Psoas muscle (tissue), 8 donors: ENCODE data around the gene TPST2. TPM values are rescaled to one million over a fixed set of nuclear protein-coding genes. Genes with fewer than 3 reads are reported as not detected.
A peak's percentile ranks its signal among the peaks of the same experiment; 100 is the strongest.

Experiments used
- ATAC-seq, 4 donors: fragments of 200-7000 bp; cut with Tn5 transposase; one replicate each; pipeline ENCODE4 v1.9.1; 2020; ENCODE audit warnings: moderate library complexity in 3 of 4, mild to moderate bottlenecking in 2 of 4
- DNase-seq, 2 donors: peaks; one replicate each; pipeline ENCODE4 v3.0.0-alpha.2; 2020
- H3K27ac ChIP-seq: fragments of 200-600 bp; one replicate; pipeline ENCODE4 v1.8.0; 2022
- H3K27me3 ChIP-seq, 3 donors: fragments of 200-600 bp in 1 of 3; one replicate each; pipeline versions ENCODE4 v1.6.1 to v1.8.0; 2013 to 2022; ENCODE audit warnings: low read length in 2 of 3, mild to moderate bottlenecking in 2 of 3, moderate library complexity in 1 of 3; ENCODE audit not compliant: insufficient read depth in 3 of 3
- H3K36me3 ChIP-seq, 2 donors: fragments of 200-600 bp in 1 of 2; one replicate each; pipeline versions ENCODE4 v1.6.1 to v1.8.0; 2013 to 2022; ENCODE audit warnings: low read depth in 1 of 2, mild to moderate bottlenecking in 1 of 2, moderate library complexity in 1 of 2; ENCODE audit not compliant: insufficient read depth in 1 of 2
- H3K4me1 ChIP-seq: fragments of 200-600 bp; one replicate; pipeline ENCODE4 v1.8.0; 2022
- H3K4me3 ChIP-seq: fragments of 200-600 bp; one replicate; pipeline ENCODE4 v1.8.0; 2022; ENCODE audit warnings: mild to moderate bottlenecking
- H3K9me3 ChIP-seq: fragments of 200-600 bp; one replicate; pipeline ENCODE4 v1.8.0; 2022
- WGBS, 3 donors: extraction: QIAGEN DNeasy Blood & Tissue Kit; methylation state at CpG; one replicate each; pipeline versions ENCODE4 v1.1.6 to v1.1.7; 2013; 5-methylcytosine and 5-hydroxymethylcytosine counted together
- intact Hi-C, 2 donors: fragments of 100-400 bp; cut with DNase I; formaldehyde crosslinking; loops; one replicate each; pipeline versions ENCODE4 v1.11.0 to v1.14.2; 2022
- polyA plus RNA-seq, 3 donors: library from polyadenylated mRNA; stranded (reverse); fragments of 200-250 nt; gene quantifications; one replicate each; pipeline ENCODE4 v1.2.3, GENCODE V29; 2013
- total RNA-seq, 4 donors: library from RNA; stranded (reverse); fragmentation: NEBNext Ultra II Directional in 2 of 4; extraction: Animal tissue kit (Norgen Biotek cat#: 25700) in 2 of 4; gene quantifications; one replicate each; pipeline versions ENCODE4 v1.2.1 to v1.2.4, GENCODE V29; 2021 to 2023
- TF ChIP-seq, protein P1 (sequence below): fragments of 200-600 bp; IDR thresholded peaks from one replicate; pipeline ENCODE4 v1.8.0; 2022; ENCODE audit warnings: antibody characterized with exemption
- donor health status: healthy with polysubstance abuse.
- donor health status: DM: no; HTN: no; CAD: no; lungs with moderate emphysema.
- donor health status: Bipolar disorder and iron deficiency.
- donor health status: healthy.
- donor health status: DM: yes; HTN: yes; CAD: no.
- donor health status: DM: no; HTN: no; CAD: no.
- donor health status: DM: no; HTN: no; CAD: no.
- donor health status: DM: yes; HTN: yes; CAD: no.

The TPST2 gene
- total and polyA plus RNA-seq, 7 donors, result 22.1 to 76.4 (median 32.9) TPM

GRCh38 chr22:26570115-26570514 is 19.8 kb downstream of the TPST2 start:
- intact Hi-C loops, result no loop called here
- Histone ChIP-seq H3K4me1 (peaks cover 36% of the 10 kb centered on the region), H3K27me3 (no peaks in the 10 kb centered on the region), H3K4me3 (no peak overlapping the region), H3K36me3 (peaks cover 0 to 2% of the 10 kb centered on the region in 2 donors), H3K27ac (peak overlapping the region; percentile 58), H3K9me3 (no peaks in the 10 kb centered on the region)
- DNase-seq, result no peak
- no peak for ATAC-seq
- 46 to 57% (median 47%) methylated on average over 10 of the region's 10 CpGs for WGBS, 3 donors
- TF ChIP-seq, protein P1, sequence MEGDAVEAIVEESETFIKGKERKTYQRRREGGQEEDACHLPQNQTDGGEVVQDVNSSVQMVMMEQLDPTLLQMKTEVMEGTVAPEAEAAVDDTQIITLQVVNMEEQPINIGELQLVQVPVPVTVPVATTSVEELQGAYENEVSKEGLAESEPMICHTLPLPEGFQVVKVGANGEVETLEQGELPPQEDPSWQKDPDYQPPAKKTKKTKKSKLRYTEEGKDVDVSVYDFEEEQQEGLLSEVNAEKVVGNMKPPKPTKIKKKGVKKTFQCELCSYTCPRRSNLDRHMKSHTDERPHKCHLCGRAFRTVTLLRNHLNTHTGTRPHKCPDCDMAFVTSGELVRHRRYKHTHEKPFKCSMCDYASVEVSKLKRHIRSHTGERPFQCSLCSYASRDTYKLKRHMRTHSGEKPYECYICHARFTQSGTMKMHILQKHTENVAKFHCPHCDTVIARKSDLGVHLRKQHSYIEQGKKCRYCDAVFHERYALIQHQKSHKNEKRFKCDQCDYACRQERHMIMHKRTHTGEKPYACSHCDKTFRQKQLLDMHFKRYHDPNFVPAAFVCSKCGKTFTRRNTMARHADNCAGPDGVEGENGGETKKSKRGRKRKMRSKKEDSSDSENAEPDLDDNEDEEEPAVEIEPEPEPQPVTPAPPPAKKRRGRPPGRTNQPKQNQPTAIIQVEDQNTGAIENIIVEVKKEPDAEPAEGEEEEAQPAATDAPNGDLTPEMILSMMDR, result no peak

GRCh38 chr22:26568207-26568706 is 21.7 kb downstream of the TPST2 start:
- ATAC-seq, result peak; percentile 77 to 94 (median 90)
- peaks cover 24% of the 10 kb centered on the region for H3K4me1 ChIP-seq
- TF ChIP-seq, protein P1, result no peak
- peaks cover 0 to 12% of the 10 kb centered on the region in 2 donors for H3K36me3 ChIP-seq
- H3K9me3 ChIP-seq, result no peaks in the 10 kb centered on the region
- peak overlapping the region; percentile 88 for H3K27ac ChIP-seq
- no peak for DNase-seq
- peak overlapping the region; percentile 42 for H3K4me3 ChIP-seq
- WGBS, 3 donors, result 29 to 47% (median 29%) methylated on average over 11 of the region's 11 CpGs
- intact Hi-C loops, result no loop called here
- H3K27me3 ChIP-seq, result no peaks in the 10 kb centered on the region

DNA sequence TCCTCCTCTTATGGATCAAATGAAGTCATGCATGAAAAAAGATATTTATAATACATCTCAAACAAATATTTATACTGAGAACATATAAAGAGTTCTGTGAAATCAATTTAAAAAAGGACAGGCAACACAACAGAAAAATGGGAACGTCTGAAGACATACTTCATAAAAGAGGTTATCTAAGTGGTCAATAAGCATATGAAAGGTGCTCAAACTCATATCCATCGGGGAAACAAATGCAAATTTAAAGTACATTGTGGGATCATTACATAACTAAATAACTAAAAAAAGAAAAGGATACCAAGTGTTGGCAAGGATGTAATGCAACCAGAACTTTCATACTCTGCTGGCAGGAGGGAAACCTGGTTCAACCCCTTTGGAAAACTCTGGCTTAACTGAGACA is 22.3 kb downstream of the TPST2 start:
- ATAC-seq (peak in 1 of 4 donors; percentile 19), DNase-seq (no peak)
- peaks cover 0 to 12% of the 10 kb centered on the region in 2 donors for H3K36me3 ChIP-seq
- peak overlapping the region; percentile 42 for H3K4me3 ChIP-seq
- no peaks in the 10 kb centered on the region for H3K27me3 ChIP-seq
- TF ChIP-seq, protein P1, result no peak
- 33 to 67% (median 34%) methylated on average over 2 of the region's 2 CpGs for WGBS, 3 donors
- peaks cover 20% of the 10 kb centered on the region for H3K4me1 ChIP-seq
- H3K27ac ChIP-seq, result peak overlapping the region; percentile 88
- intact Hi-C loops, result no loop called here
- no peaks in the 10 kb centered on the region for H3K9me3 ChIP-seq

GRCh38 chr22:26566994-26567393 is 22.9 kb downstream of the TPST2 start:
- DNase-seq (no peak), ATAC-seq (no peak)
- WGBS, 3 donors, result 94 to 95% (median 94%) methylated on average over 3 of the region's 3 CpGs
- Histone ChIP-seq H3K9me3 (no peaks in the 10 kb centered on the region), H3K36me3 (peaks cover 0 to 12% of the 10 kb centered on the region in 2 donors), H3K27me3 (no peaks in the 10 kb centered on the region), H3K4me3 (no peak overlapping the region), H3K27ac (peak overlapping the region; percentile 88), H3K4me1 (peaks cover 23% of the 10 kb centered on the region)
- TF ChIP-seq, protein P1, result no peak
- intact Hi-C loops, result no loop called here

GRCh38 chr22:26565889-26566288 is 24.0 kb downstream of the TPST2 start:
- Histone ChIP-seq H3K27ac (peak overlapping the region; percentile 88), H3K4me3 (no peak overlapping the region), H3K9me3 (no peaks in the 10 kb centered on the region), H3K36me3 (peaks cover 0 to 12% of the 10 kb centered on the region in 2 donors), H3K27me3 (no peaks in the 10 kb centered on the region), H3K4me1 (peaks cover 29% of the 10 kb centered on the region)
- ATAC-seq (no peak), DNase-seq (peak in 1 of 2 donors; percentile 5)
- intact Hi-C loops, result no loop called here
- 70 to 85% (median 79%) methylated on average over 8 of the region's 8 CpGs for WGBS, 3 donors
- TF ChIP-seq, protein P1, result no peak
